IMR-90 (cell line): ENCODE data around the gene TARBP2. TPM values are rescaled to one million over a fixed set of nuclear protein-coding genes. Genes with fewer than 3 reads are reported as not detected.
A peak's percentile ranks its signal among the peaks of the same experiment; 100 is the strongest.

Source experiments
- ATAC-seq: fragments of 200-7000 bp; cut with Tn5 transposase; 2 replicates; pipeline ENCODE4 v1.9.1; 2020; ENCODE audit warnings: low read depth, mild to moderate bottlenecking, moderate library complexity
- BruUV-seq: library from RNA; stranded (reverse); fragments of 400-500 nt; replicated peaks from 2 replicates; lab custom pipeline; 2021; lab: Mats Ljungman, UMichigan
- CTCF ChIA-PET: fragments of 300-600 bp; formaldehyde crosslinking; extraction: SDS; loops from one replicate; lab custom pipeline; 2021; ENCODE audit warnings: antibody characterized with exemption; lab: Yijun Ruan, JAX
- POLR2A ChIA-PET: fragments of 300-600 bp; sonication (Branson Sonifier 250); formaldehyde crosslinking; loops from one replicate; lab custom pipeline; 2022; ENCODE audit warnings: antibody characterized with exemption; ENCODE audit not compliant: unreplicated experiment; lab: Charles Lee
- DNase-seq: peaks from one replicate; pipeline ENCODE4 v3.0.0; 2013
- H2AFZ ChIP-seq: replicated peaks from 2 replicates; pipeline ENCODE3; 2013; ENCODE audit warnings: low read length, mild to moderate bottlenecking; ENCODE audit not compliant: poor library complexity
- H2AK5ac ChIP-seq: 2 replicates; pipeline ENCODE4 v1.6.1; 2013; ENCODE audit warnings: low read depth, low read length, inconsistent platforms
- H2AK9ac ChIP-seq: replicated peaks from 2 replicates; pipeline ENCODE3; 2013; ENCODE audit warnings: mild to moderate bottlenecking, low read depth, low read length, moderate library complexity; ENCODE audit not compliant: poor library complexity
- H2BK120ac ChIP-seq: 2 replicates; pipeline ENCODE4 v1.6.1; 2013; ENCODE audit warnings: low read depth, low read length, inconsistent platforms
- H2BK15ac ChIP-seq: 3 replicates; pipeline ENCODE4 v1.6.1; 2013; ENCODE audit warnings: low read depth, low read length, inconsistent platforms
- H2BK20ac ChIP-seq: 2 replicates; pipeline ENCODE4 v1.6.1; 2013; ENCODE audit warnings: low read depth, mild to moderate bottlenecking, inconsistent platforms, low read length, moderate library complexity
- H2BK5ac ChIP-seq: 2 replicates; pipeline ENCODE4 v1.6.1; 2013; ENCODE audit warnings: mild to moderate bottlenecking, low read depth, low read length, inconsistent platforms; ENCODE audit not compliant: poor library complexity, severe bottlenecking
- H3K14ac ChIP-seq: replicated peaks from 2 replicates; pipeline ENCODE4 v1.6.1; 2013; ENCODE audit warnings: low read depth, low read length, inconsistent platforms
- H3K18ac ChIP-seq: 2 replicates; pipeline ENCODE4 v1.6.1; 2013; ENCODE audit warnings: low read depth, low read length, control low read depth
- H3K23ac ChIP-seq: 2 replicates; pipeline ENCODE4 v1.6.1; 2013; ENCODE audit warnings: low read depth, low read length, inconsistent platforms
- H3K27ac ChIP-seq: 2 replicates; pipeline ENCODE4 v1.5.1; 2013; ENCODE audit warnings: mild to moderate bottlenecking, control low read depth, low read length; ENCODE audit not compliant: insufficient read depth
- H3K27me3 ChIP-seq: 2 replicates; pipeline ENCODE4 v1.6.1; 2013; ENCODE audit warnings: low read length; ENCODE audit not compliant: control insufficient read depth, insufficient read depth
- H3K36me3 ChIP-seq: 2 replicates; pipeline ENCODE4 v1.6.1; 2013; ENCODE audit warnings: low read length, mixed read lengths; ENCODE audit not compliant: control insufficient read depth, insufficient read depth
- H3K4ac ChIP-seq: 2 replicates; pipeline ENCODE4 v1.6.1; 2013; ENCODE audit warnings: low read depth, low read length, inconsistent platforms
- H3K4me1 ChIP-seq: 2 replicates; pipeline ENCODE4 v1.6.1; 2013; ENCODE audit warnings: low read length, mixed read lengths; ENCODE audit not compliant: control insufficient read depth, insufficient read depth
- H3K4me2 ChIP-seq: 2 replicates; pipeline ENCODE4 v1.6.1; 2013; ENCODE audit warnings: low read depth, mild to moderate bottlenecking, control low read depth, low read length, moderate library complexity
- H3K4me3 ChIP-seq: 2 replicates; pipeline ENCODE4 v1.5.1; 2013; ENCODE audit warnings: low read depth, mild to moderate bottlenecking, control low read depth, low read length, moderate library complexity; ENCODE audit not compliant: insufficient read depth
- H3K56ac ChIP-seq: 2 replicates; pipeline ENCODE4 v1.6.1; 2013; ENCODE audit warnings: low read length, inconsistent platforms; ENCODE audit not compliant: insufficient read depth; ENCODE audit errors: extremely low read depth
- H3K79me1 ChIP-seq, 2 experiments: 2 replicates each; pipeline ENCODE4 v1.6.1; 2013; ENCODE audit warnings: low read length in 2 of 2, inconsistent platforms in 1 of 2, low read depth in 1 of 2
- H3K9ac ChIP-seq: 2 replicates; pipeline ENCODE4 v1.6.1; 2013; ENCODE audit warnings: low read depth, low read length, control low read depth
- H3K9me1 ChIP-seq: 2 replicates; pipeline ENCODE4 v1.6.1; 2013; ENCODE audit warnings: low read length, inconsistent platforms; ENCODE audit not compliant: insufficient read depth
- H3K9me3 ChIP-seq: 2 replicates; pipeline ENCODE4 v1.6.1; 2013; ENCODE audit warnings: low read length; ENCODE audit not compliant: control insufficient read depth, insufficient read depth
- H4K20me1 ChIP-seq: 2 replicates; pipeline ENCODE4 v1.6.1; 2013; ENCODE audit warnings: low read length, inconsistent platforms; ENCODE audit not compliant: insufficient read depth
- H4K5ac ChIP-seq: 2 replicates; pipeline ENCODE4 v1.6.1; 2013; ENCODE audit warnings: mild to moderate bottlenecking, low read depth, low read length, control low read depth
- H4K8ac ChIP-seq, 2 experiments: 2 replicates each; pipeline ENCODE4 v1.6.1; 2013; ENCODE audit warnings: low read depth in 2 of 2, low read length in 2 of 2, control low read depth in 1 of 2, inconsistent platforms in 1 of 2
- H4K91ac ChIP-seq: 2 replicates; pipeline ENCODE4 v1.6.1; 2013; ENCODE audit warnings: low read depth, low read length, inconsistent platforms; ENCODE audit not compliant: insufficient read depth
- BHLHE40 ChIP-seq: fragments of 150-350 bp; IDR thresholded peaks from 2 replicates; pipeline ENCODE4 v1.6.1; 2016; ENCODE audit warnings: mild to moderate bottlenecking, low read depth, low read length
- CEBPB ChIP-seq: IDR thresholded peaks from 2 replicates; pipeline ENCODE4 v1.6.1; 2012; ENCODE audit warnings: low read depth, low read length, improper control_type of control experiment
- CHD1 ChIP-seq: IDR thresholded peaks from 2 replicates; pipeline ENCODE4 v1.6.1; 2012; ENCODE audit warnings: low read depth, low read length, improper control_type of control experiment
- MAFK ChIP-seq: IDR thresholded peaks from 2 replicates; pipeline ENCODE4 v1.6.1; 2012; ENCODE audit warnings: low read depth, low read length, improper control_type of control experiment
- MAZ ChIP-seq: IDR thresholded peaks from 2 replicates; pipeline ENCODE4 v1.6.1; 2012; ENCODE audit warnings: low read depth, mild to moderate bottlenecking, low read length, improper control_type of control experiment, moderate library complexity, borderline replicate concordance
- MXI1 ChIP-seq: IDR thresholded peaks from 2 replicates; pipeline ENCODE4 v1.6.1; 2012; ENCODE audit warnings: low read depth, mild to moderate bottlenecking, low read length, moderate library complexity, borderline replicate concordance
- NFE2L2 ChIP-seq: fragments of 150-350 bp; IDR thresholded peaks from 2 replicates; pipeline ENCODE4 v1.6.1; 2016; ENCODE audit warnings: low read depth, mild to moderate bottlenecking, low read length
- POLR2A ChIP-seq: IDR thresholded peaks from 2 replicates; pipeline ENCODE4 v1.6.1; 2012; ENCODE audit warnings: mild to moderate bottlenecking, low read depth, low read length
- RAD21 ChIP-seq: IDR thresholded peaks from 2 replicates; pipeline ENCODE4 v1.6.1; 2012; ENCODE audit warnings: low read length, improper control_type of control experiment
- RCOR1 ChIP-seq: IDR thresholded peaks from 2 replicates; pipeline ENCODE4 v1.6.1; 2012; ENCODE audit warnings: mild to moderate bottlenecking, low read length, improper control_type of control experiment; ENCODE audit not compliant: insufficient replicate concordance
- RFX5 ChIP-seq: IDR thresholded peaks from 2 replicates; pipeline ENCODE4 v1.8.0; 2012; ENCODE audit warnings: low read depth, mild to moderate bottlenecking, low read length, moderate library complexity
- SMC3 ChIP-seq: fragments of 150-350 bp; IDR thresholded peaks from 2 replicates; pipeline ENCODE4 v1.6.1; 2016; ENCODE audit warnings: low read depth, mild to moderate bottlenecking, antibody characterized with exemption, low read length, moderate library complexity
- WGBS, 2 experiments: methylation state at CpG; one replicate each; pipeline versions ENCODE4 v1.1.5 to v1.1.7; 2013; ENCODE audit warnings: missing lambda C conversion rate in 2 of 2; ENCODE audit not compliant: insufficient read length in 1 of 2; ENCODE audit errors: extremely low coverage in 2 of 2; 5-methylcytosine and 5-hydroxymethylcytosine counted together
- dilution Hi-C: fragments of 300-500 bp; cut with HindIII; formaldehyde crosslinking; loops from one replicate; pipeline ENCODE4 v1.14.3; 2018; ENCODE audit warnings: low sequenced_read_pairs; ENCODE audit not compliant: unreplicated experiment
- in situ Hi-C: fragments of 300-500 bp; cut with MboI; formaldehyde crosslinking; loops from 3 replicates; pipeline ENCODE4 v1.14.3; 2019; ENCODE audit warnings: low sequenced_read_pairs, inconsistent platforms, mixed read lengths
- intact Hi-C: fragments of 100-400 bp; cut with micrococcal nuclease; formaldehyde crosslinking; loops from 2 replicates; pipeline ENCODE4 v1.10.0; 2022
- polyA plus RNA-seq, 3 experiments: library from polyadenylated mRNA; depleted of rRNA; stranded (reverse); fragments of >200 nt; gene quantifications; 2 replicates each; pipeline ENCODE4 v1.2.3, GENCODE V29; 2012; ENCODE audit warnings: low replicate concordance in 1 of 3
- total RNA-seq: library from RNA; depleted of rRNA; stranded (reverse); fragments of >200 nt; gene quantifications from 2 replicates; pipeline ENCODE4 v1.2.3, GENCODE V29; 2012
- TF ChIP-seq, protein P1 (sequence below): fragments of 150-350 bp; IDR thresholded peaks from 2 replicates; pipeline ENCODE4 v1.6.1; 2016; ENCODE audit warnings: low read depth, mild to moderate bottlenecking, low read length, moderate library complexity, borderline replicate concordance
- TF ChIP-seq, protein P2 (sequence below): fragments of 150-350 bp; IDR thresholded peaks from 2 replicates; pipeline ENCODE4 v1.6.1; 2017; ENCODE audit warnings: mild to moderate bottlenecking, antibody characterized with exemption, low read length, low read depth
- TF ChIP-seq, protein P3 (sequence below): conservative IDR thresholded peaks from 2 replicates; pipeline ENCODE4 v1.5.1; 2012; ENCODE audit warnings: mild to moderate bottlenecking, low read depth, low read length, improper control_type of control experiment

TARBP2 gene
- total and polyA plus RNA-seq, 2 of the 4 experiments (the other 2 are of a cell fraction): 27.4 to 46.1 TPM

DNA sequence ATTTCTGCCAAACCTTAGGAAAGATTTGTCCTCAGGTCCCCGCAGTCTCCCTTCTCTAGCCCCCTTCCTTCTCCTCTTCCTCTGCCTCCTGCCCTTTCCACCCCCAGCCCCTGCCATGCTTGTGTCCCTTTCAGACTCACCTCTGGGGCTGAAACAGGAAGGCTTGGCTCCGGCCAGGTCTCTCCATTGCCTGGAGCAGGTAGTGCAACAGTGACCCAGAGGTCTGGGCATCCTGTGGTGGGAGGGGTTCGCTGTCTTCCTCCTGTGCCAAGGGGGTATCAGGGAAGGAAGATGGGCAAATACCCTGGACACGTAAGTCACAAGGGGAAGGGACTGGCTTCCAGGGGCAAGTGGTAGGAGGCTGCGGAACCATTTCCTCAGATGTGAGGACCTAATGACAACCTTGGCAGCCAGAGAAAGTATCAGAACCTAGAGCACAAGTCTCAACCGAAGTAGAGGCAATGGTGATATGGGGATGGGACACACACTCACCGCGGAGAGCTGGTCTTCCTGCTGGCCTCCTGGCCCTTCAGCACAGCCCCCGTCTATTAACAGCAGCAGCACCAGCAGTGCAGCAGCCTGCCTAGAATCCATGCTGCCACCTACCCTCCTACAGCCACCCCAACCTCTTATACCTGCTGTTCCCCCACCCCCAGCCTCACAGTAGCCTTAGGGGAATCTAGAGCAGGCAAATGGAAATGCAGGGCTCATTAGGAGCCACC is 6.0 kb downstream of the TARBP2 start, which contains the start of gene NPFF:
TSS of gene NPFF (minus strand) at position 604 of the 722 bp plus-strand sequence. CDS start at position 594, 10 bp downstream.
- DNase-seq: no peak
- Histone ChIP-seq H2AK5ac (no peak within 1 kb of the TSS), H3K9me3 (no peaks in the 10 kb centered on the region), H3K9me1 (peaks cover 2% of the 10 kb centered on the region), H3K79me1 (peaks cover 2 to 37% of the 10 kb centered on the region in 2 experiments; a peak in 3 of 4 replicates), H3K4me2 (no peak within 1 kb of the TSS), H4K20me1 (no peaks in the 10 kb centered on the region), H3K56ac (no peak within 1 kb of the TSS), H2BK20ac (no peak within 1 kb of the TSS), H2BK15ac (no peak within 1 kb of the TSS), H3K18ac (no peak within 1 kb of the TSS), H2BK120ac (no peak within 1 kb of the TSS), H4K5ac (no peak within 1 kb of the TSS), H2BK5ac (no peak within 1 kb of the TSS), H3K36me3 (peaks cover 37% of the 10 kb centered on the region), H3K4me3 (no peak within 1 kb of the TSS), H3K27ac (no peak within 1 kb of the TSS), H3K27me3 (no peaks in the 10 kb centered on the region), H3K4me1 (peaks cover 2% of the 10 kb centered on the region), H3K4ac (no peak within 1 kb of the TSS), H4K91ac (no peak within 1 kb of the TSS), H3K9ac (no peak within 1 kb of the TSS), H4K8ac (no peak within 1 kb of the TSS), H3K14ac (no peak within 1 kb of the TSS), H3K23ac (no peak within 1 kb of the TSS), H2AFZ (peak within 1 kb of the TSS; percentile 15), H2AK9ac (no peak within 1 kb of the TSS)
- dilution Hi-C loops (no loop called here), intact Hi-C loops (loop anchor here (5.0 kb wide), 1 partner anchor 295 kb away; no protein-coding TSS in a partner anchor), in situ Hi-C loops (loop anchor here (10.0 kb wide), 1 partner anchor 182 kb away; the partner anchor contains the start of gene AAAS)
- CTCF ChIA-PET: no interaction called here
- POLR2A ChIA-PET: no interaction called here
- ATAC-seq: no peak
- no TSS peak for BruUV-seq
- 98% methylated on average over 5 of the region's 9 CpGs; no CpG with 5 or more reads in 1 of the 2 experiments for WGBS, 2 experiments
- TF ChIP-seq, protein P1, sequence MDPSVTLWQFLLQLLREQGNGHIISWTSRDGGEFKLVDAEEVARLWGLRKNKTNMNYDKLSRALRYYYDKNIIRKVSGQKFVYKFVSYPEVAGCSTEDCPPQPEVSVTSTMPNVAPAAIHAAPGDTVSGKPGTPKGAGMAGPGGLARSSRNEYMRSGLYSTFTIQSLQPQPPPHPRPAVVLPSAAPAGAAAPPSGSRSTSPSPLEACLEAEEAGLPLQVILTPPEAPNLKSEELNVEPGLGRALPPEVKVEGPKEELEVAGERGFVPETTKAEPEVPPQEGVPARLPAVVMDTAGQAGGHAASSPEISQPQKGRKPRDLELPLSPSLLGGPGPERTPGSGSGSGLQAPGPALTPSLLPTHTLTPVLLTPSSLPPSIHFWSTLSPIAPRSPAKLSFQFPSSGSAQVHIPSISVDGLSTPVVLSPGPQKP: no peak
- TF ChIP-seq, protein P2, sequence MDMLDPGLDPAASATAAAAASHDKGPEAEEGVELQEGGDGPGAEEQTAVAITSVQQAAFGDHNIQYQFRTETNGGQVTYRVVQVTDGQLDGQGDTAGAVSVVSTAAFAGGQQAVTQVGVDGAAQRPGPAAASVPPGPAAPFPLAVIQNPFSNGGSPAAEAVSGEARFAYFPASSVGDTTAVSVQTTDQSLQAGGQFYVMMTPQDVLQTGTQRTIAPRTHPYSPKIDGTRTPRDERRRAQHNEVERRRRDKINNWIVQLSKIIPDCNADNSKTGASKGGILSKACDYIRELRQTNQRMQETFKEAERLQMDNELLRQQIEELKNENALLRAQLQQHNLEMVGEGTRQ: no peak
- TF ChIP-seq, protein P3, sequence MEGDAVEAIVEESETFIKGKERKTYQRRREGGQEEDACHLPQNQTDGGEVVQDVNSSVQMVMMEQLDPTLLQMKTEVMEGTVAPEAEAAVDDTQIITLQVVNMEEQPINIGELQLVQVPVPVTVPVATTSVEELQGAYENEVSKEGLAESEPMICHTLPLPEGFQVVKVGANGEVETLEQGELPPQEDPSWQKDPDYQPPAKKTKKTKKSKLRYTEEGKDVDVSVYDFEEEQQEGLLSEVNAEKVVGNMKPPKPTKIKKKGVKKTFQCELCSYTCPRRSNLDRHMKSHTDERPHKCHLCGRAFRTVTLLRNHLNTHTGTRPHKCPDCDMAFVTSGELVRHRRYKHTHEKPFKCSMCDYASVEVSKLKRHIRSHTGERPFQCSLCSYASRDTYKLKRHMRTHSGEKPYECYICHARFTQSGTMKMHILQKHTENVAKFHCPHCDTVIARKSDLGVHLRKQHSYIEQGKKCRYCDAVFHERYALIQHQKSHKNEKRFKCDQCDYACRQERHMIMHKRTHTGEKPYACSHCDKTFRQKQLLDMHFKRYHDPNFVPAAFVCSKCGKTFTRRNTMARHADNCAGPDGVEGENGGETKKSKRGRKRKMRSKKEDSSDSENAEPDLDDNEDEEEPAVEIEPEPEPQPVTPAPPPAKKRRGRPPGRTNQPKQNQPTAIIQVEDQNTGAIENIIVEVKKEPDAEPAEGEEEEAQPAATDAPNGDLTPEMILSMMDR: no peak
- no peak for TF ChIP-seq CEBPB
- TF ChIP-seq RFX5: no peak
- no peak for TF ChIP-seq SMC3
- no peak for TF ChIP-seq MAFK
- no peak for TF ChIP-seq POLR2A
- TF ChIP-seq RAD21: no peak
- no peak for TF ChIP-seq NFE2L2
- TF ChIP-seq RCOR1: no peak
- TF ChIP-seq BHLHE40: no peak
- TF ChIP-seq CHD1: no peak
- no peak for TF ChIP-seq MXI1
- no peak for TF ChIP-seq MAZ
